ENCODE measurements around the gene TIMM17B. TPM values are rescaled to one million over a fixed set of nuclear protein-coding genes. Genes with fewer than 3 reads are reported as not detected.

Gene TIMM17B
- total RNA-seq, 1 donor from 2014 or later, result 70.6 TPM

DNA sequence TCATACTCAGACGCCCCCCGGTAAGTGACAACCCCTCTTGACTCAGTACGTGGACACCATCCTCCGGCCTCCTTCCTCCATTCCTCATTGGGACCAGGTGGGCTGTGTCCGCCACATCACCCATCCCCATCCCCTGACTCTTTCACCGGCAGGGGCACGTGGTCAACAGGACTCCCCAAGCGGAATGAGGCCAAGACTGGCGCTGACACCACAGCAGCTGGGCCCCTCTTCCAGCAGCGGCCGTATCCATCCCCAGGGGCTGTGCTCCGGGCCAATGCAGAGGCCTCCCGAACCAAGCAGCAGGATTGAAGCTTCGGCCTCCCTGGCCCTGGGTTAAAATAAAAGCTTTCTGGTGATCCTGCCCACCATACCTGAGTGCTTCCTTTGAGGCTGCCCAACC, 5.2 kb upstream of the TIMM17B start:
- Mint-ChIP-seq H3K27me3 (ENCODE audit: unreplicated experiment) (no peaks in the 10 kb centered on the region), H3K9me3 (ENCODE audit: unreplicated experiment) (no peaks in the 10 kb centered on the region), H3K4me1 (ENCODE audit: unreplicated experiment) (peaks cover under 1% of the 10 kb centered on the region), H3K4me3 (ENCODE audit: unreplicated experiment) (no peak overlapping the region), H3K27ac (ENCODE audit: unreplicated experiment) (no peak overlapping the region), H3K36me3 (ENCODE audit: low read depth, unreplicated experiment) (peaks cover 19% of the 10 kb centered on the region)
- no peak for DNase-seq (ENCODE audit: low spot score)
- TF ChIP-seq, protein P1, sequence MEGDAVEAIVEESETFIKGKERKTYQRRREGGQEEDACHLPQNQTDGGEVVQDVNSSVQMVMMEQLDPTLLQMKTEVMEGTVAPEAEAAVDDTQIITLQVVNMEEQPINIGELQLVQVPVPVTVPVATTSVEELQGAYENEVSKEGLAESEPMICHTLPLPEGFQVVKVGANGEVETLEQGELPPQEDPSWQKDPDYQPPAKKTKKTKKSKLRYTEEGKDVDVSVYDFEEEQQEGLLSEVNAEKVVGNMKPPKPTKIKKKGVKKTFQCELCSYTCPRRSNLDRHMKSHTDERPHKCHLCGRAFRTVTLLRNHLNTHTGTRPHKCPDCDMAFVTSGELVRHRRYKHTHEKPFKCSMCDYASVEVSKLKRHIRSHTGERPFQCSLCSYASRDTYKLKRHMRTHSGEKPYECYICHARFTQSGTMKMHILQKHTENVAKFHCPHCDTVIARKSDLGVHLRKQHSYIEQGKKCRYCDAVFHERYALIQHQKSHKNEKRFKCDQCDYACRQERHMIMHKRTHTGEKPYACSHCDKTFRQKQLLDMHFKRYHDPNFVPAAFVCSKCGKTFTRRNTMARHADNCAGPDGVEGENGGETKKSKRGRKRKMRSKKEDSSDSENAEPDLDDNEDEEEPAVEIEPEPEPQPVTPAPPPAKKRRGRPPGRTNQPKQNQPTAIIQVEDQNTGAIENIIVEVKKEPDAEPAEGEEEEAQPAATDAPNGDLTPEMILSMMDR (IDR thresholded peaks at IDR 0.05; ENCODE audit: unreplicated experiment), result no peak

DNA sequence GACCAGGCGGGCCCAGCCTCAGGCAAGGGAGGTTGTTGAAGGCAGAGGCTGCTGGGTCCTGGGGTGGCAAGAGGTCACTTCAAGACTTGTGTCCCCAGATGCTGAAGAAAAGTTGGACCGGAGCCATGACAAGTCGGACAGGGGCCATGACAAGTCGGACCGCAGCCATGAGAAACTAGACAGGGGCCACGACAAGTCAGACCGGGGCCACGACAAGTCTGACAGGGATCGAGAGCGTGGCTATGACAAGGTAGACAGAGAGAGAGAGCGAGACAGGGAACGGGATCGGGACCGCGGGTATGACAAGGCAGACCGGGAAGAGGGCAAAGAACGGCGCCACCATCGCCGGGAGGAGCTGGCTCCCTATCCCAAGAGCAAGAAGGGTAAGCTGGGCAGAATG, 4.6 kb upstream of the TIMM17B start:
- TF ChIP-seq, protein P1 (IDR thresholded peaks at IDR 0.05; ENCODE audit: unreplicated experiment), result no peak
- peaks cover 1% of the 10 kb centered on the region for H3K27me3 Mint-ChIP-seq (ENCODE audit: unreplicated experiment)
- peak overlapping the region; percentile 50 for H3K27ac Mint-ChIP-seq (ENCODE audit: unreplicated experiment)

DNA sequence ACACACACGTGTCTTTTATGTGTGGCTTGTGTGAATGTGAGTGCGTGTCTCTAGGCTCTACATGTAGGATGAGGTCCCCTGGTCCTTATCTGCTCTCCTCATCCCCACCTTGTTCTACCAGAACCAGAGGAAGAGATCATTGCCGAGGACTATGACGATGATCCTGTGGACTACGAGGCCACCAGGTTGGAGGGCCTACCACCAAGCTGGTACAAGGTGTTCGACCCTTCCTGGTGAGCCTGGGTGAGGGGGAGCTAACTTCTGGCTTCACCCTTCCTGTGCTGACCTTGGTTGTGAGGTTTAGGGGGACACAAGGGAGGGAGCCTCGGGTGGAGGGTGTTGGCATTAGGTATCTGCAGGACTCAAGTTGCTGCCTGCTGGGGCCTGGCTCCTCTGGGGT, 3.5 kb upstream of the TIMM17B start:
- no peak for DNase-seq (ENCODE audit: low spot score)
- H3K4me1 Mint-ChIP-seq (ENCODE audit: unreplicated experiment), result peaks cover 2% of the 10 kb centered on the region
- peaks cover 19% of the 10 kb centered on the region for H3K36me3 Mint-ChIP-seq (ENCODE audit: low read depth, unreplicated experiment)
- no peak overlapping the region for H3K4me3 Mint-ChIP-seq (ENCODE audit: unreplicated experiment)
- peaks cover 6% of the 10 kb centered on the region for H3K27me3 Mint-ChIP-seq (ENCODE audit: unreplicated experiment)
- TF ChIP-seq, protein P1 (IDR thresholded peaks at IDR 0.05; ENCODE audit: unreplicated experiment), result no peak
- no peak overlapping the region for H3K27ac Mint-ChIP-seq (ENCODE audit: unreplicated experiment)
- no peaks in the 10 kb centered on the region for H3K9me3 Mint-ChIP-seq (ENCODE audit: unreplicated experiment)

More for the DNA sequence above, 4.6 kb upstream of the TIMM17B start:
- H3K4me1 Mint-ChIP-seq (ENCODE audit: unreplicated experiment), result peaks cover 2% of the 10 kb centered on the region
- DNase-seq (ENCODE audit: low spot score), result no peak
- H3K36me3 Mint-ChIP-seq (ENCODE audit: low read depth, unreplicated experiment), result peaks cover 19% of the 10 kb centered on the region
- no peaks in the 10 kb centered on the region for H3K9me3 Mint-ChIP-seq (ENCODE audit: unreplicated experiment)
- peak overlapping the region; percentile 72 for H3K4me3 Mint-ChIP-seq (ENCODE audit: unreplicated experiment)

DNA sequence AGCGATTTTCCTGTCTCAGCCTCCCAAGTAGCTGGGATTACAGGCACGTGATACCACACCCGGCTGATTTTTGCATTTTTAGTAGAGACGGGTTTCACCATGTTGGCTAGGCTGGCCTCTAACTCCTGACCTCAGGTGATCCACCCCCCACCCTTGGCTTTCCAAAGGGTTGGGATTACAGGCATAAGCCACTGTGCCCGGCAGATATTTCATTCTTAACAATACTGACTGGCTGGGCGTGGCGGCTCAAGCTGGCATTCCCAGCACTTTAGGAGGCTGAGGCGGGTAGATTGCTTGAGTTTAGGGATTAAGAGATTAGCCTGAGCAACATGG, 1.5 kb upstream of the TIMM17B start:
- no peaks in the 10 kb centered on the region for H3K9me3 Mint-ChIP-seq (ENCODE audit: unreplicated experiment)
- peaks cover 6% of the 10 kb centered on the region for H3K4me1 Mint-ChIP-seq (ENCODE audit: unreplicated experiment)
- H3K27ac Mint-ChIP-seq (ENCODE audit: unreplicated experiment), result no peak overlapping the region
- TF ChIP-seq, protein P1 (IDR thresholded peaks at IDR 0.05; ENCODE audit: unreplicated experiment), result no peak
- peaks cover 6% of the 10 kb centered on the region for H3K27me3 Mint-ChIP-seq (ENCODE audit: unreplicated experiment)
- DNase-seq (ENCODE audit: low spot score), result no peak
- H3K36me3 Mint-ChIP-seq (ENCODE audit: low read depth, unreplicated experiment), result peaks cover 22% of the 10 kb centered on the region
- H3K4me3 Mint-ChIP-seq (ENCODE audit: unreplicated experiment), result no peak overlapping the region

DNA sequence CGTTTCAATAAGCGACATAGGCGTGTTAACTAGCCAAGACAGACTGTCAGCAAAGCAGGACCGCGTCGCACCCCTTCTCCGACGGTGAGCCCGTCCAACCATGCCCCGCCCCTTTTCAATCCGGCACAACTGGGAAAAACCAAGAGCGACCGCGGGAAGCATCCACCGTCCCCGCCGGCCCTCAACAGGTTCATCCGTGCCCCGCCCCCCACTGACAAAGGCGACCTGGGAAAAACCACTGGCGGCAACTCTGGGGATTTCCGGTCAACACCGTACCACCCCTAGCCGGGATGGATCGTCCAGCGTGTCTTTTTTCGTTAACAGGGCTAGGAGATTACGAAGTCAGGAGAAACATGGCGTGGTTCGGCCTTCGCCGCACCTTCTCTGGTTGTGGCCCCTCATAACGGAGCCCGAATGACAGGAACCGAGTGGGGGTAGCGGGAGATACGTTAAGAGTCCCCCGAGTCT, 377 bp downstream of the TIMM17B start:
- H3K4me1 Mint-ChIP-seq (ENCODE audit: unreplicated experiment), result peaks cover 6% of the 10 kb centered on the region
- peak; percentile 70 for DNase-seq (ENCODE audit: low spot score)
- H3K27ac Mint-ChIP-seq (ENCODE audit: unreplicated experiment), result peak overlapping the region; percentile 95
- H3K4me3 Mint-ChIP-seq (ENCODE audit: unreplicated experiment), result peak overlapping the region; percentile 96
- TF ChIP-seq, protein P1 (IDR thresholded peaks at IDR 0.05; ENCODE audit: unreplicated experiment), result no peak
- H3K36me3 Mint-ChIP-seq (ENCODE audit: low read depth, unreplicated experiment), result peaks cover 16% of the 10 kb centered on the region
- H3K9me3 Mint-ChIP-seq (ENCODE audit: unreplicated experiment), result no peaks in the 10 kb centered on the region
- peaks cover 6% of the 10 kb centered on the region for H3K27me3 Mint-ChIP-seq (ENCODE audit: unreplicated experiment)
